ENCODE data around the gene PARD3.

DNA sequence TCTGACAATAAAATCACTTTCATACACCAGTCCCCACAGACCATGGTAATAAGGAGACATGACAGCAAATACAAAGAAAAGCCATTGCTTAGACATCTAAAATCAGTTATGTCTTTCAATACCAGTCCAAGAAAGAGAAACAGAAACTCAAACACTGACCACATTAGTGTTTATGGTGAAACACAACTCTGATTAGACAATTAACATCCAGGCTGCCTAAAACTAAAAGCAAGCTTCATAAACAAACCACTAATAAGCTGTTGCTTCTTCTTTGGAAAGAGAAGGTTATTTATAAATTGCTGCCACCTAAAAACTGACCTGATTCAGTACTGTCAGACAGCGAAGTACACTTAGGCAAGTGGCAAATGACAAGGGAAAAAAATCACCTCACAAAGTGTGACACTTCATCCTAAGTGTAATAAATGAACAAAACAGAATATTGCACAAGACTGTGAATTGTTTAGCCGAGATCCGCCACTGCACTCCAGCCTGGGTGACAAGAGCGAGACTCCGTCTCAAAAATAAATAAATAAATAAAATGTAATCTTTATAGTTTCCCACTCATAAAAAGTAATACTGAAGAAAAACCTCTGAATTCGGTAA lies 277.4 kb downstream of the PARD3 start:
- TF ChIP-seq, protein P1, sequence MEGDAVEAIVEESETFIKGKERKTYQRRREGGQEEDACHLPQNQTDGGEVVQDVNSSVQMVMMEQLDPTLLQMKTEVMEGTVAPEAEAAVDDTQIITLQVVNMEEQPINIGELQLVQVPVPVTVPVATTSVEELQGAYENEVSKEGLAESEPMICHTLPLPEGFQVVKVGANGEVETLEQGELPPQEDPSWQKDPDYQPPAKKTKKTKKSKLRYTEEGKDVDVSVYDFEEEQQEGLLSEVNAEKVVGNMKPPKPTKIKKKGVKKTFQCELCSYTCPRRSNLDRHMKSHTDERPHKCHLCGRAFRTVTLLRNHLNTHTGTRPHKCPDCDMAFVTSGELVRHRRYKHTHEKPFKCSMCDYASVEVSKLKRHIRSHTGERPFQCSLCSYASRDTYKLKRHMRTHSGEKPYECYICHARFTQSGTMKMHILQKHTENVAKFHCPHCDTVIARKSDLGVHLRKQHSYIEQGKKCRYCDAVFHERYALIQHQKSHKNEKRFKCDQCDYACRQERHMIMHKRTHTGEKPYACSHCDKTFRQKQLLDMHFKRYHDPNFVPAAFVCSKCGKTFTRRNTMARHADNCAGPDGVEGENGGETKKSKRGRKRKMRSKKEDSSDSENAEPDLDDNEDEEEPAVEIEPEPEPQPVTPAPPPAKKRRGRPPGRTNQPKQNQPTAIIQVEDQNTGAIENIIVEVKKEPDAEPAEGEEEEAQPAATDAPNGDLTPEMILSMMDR (IDR thresholded peaks at IDR 0.05; ENCODE audit: poor library complexity): no peak
- TF ChIP-seq EZH2 (IDR thresholded peaks at IDR 0.05; ENCODE audit: borderline replicate concordance) (no peak), EZH2phosphoT487 (IDR thresholded peaks at IDR 0.05; ENCODE audit: low read depth, severe bottlenecking, unreplicated experiment) (no peak)
